NCI-H2029 treated with DMSO at 0.1 percent for 48 hours (cell line): ENCODE data around the gene EEFSEC.

Experiments used
- DNase-seq: peaks from one replicate; lab custom pipeline; 2025; lab: John Stamatoyannopoulos, UW

EEFSEC gene

GRCh38 chr3:128447561-128448013 lies 294.3 kb downstream of the EEFSEC start:
- DNase-seq = no peak

GRCh38 chr3:128448491-128448890 lies 295.2 kb downstream of the EEFSEC start:
- DNase-seq = no peak

- no peak for DNase-seq
These were observed 295.9 kb downstream of the EEFSEC start for GRCh38 chr3:128449111-128449638.

- DNase-seq = no peak
These were observed 298.8 kb downstream of the EEFSEC start for GRCh38 chr3:128452120-128452519.

GRCh38 chr3:128452678-128453275 lies 299.5 kb downstream of the EEFSEC start:
- no peak for DNase-seq

GRCh38 chr3:128453501-128454309 lies 300.4 kb downstream of the EEFSEC start:
- DNase-seq = no peak

- DNase-seq = no peak
These were observed 301.0 kb downstream of the EEFSEC start for GRCh38 chr3:128454310-128454618.

GRCh38 chr3:128455116-128455515 lies 301.8 kb downstream of the EEFSEC start:
- no peak for DNase-seq

- DNase-seq = no peak
These were observed 302.8 kb downstream of the EEFSEC start for GRCh38 chr3:128455786-128456748.

GRCh38 chr3:128456776-128457715 lies 303.8 kb downstream of the EEFSEC start:
- DNase-seq = no peak

- DNase-seq = no peak
These were observed 304.7 kb downstream of the EEFSEC start for GRCh38 chr3:128457937-128458336.
